Tibial nerve (tissue), 4 donors: Measurements from ENCODE around the gene PLCB2. TPM values are rescaled to one million over a fixed set of nuclear protein-coding genes. Genes with fewer than 3 reads are reported as not detected.

ENCODE experiments used
- DNase-seq, 2 donors: peaks; one replicate each; pipeline ENCODE4 v3.0.0-alpha.2; 2019; ENCODE audit warnings: low spot score in 2 of 2
- H3K27ac ChIP-seq, 4 donors: fragments of 200-600 bp; sonication (generic) in 3 of 4; one replicate each; pipeline ENCODE4 v1.5.1; 2017 to 2019; ENCODE audit warnings: mild to moderate bottlenecking in 1 of 4
- H3K27me3 ChIP-seq, 2 donors: fragments of 200-600 bp; sonication (generic) in 1 of 2; one replicate each; pipeline versions ENCODE4 v1.5.1 to v1.6.0; 2017 to 2019
- H3K36me3 ChIP-seq, 3 donors: fragments of 200-600 bp; sonication (generic); one replicate each; pipeline ENCODE4 v1.5.1; 2018 to 2019
- H3K4me1 ChIP-seq, 4 donors: fragments of 200-600 bp; sonication (generic) in 3 of 4; one replicate each; pipeline ENCODE4 v1.5.1; 2017 to 2019
- H3K4me3 ChIP-seq, 4 donors: fragments of 200-600 bp; sonication (generic) in 3 of 4; one replicate each; pipeline ENCODE4 v1.5.1; 2017 to 2019; ENCODE audit warnings: mild to moderate bottlenecking in 1 of 4, moderate library complexity in 1 of 4
- H3K9me3 ChIP-seq, 4 donors: fragments of 200-600 bp; sonication (generic) in 3 of 4; one replicate each; pipeline ENCODE4 v1.5.1; 2017 to 2019
- EP300 ChIP-seq, 2 donors: sonication (generic); formaldehyde crosslinking; IDR thresholded peaks; one replicate each; pipeline ENCODE4 v1.6.1; 2017; ENCODE audit warnings: antibody characterized with exemption in 2 of 2, mild to moderate bottlenecking in 1 of 2
- POLR2A ChIP-seq, 2 donors: fragments of 450-650 bp; IDR thresholded peaks; one replicate each; pipeline ENCODE4 v1.6.1; 2017; ENCODE audit warnings: antibody characterized with exemption in 2 of 2, mild to moderate bottlenecking in 2 of 2, moderate library complexity in 2 of 2
- WGBS, 2 donors: methylation state at CpG; one replicate each; pipeline ENCODE4 v1.1.5; 2018; 5-methylcytosine and 5-hydroxymethylcytosine counted together
- total RNA-seq, 4 donors: library from RNA; depleted of rRNA; stranded (reverse); fragments of >200 nt; gene quantifications; one replicate each; pipeline ENCODE4 v1.1.0, GENCODE V29; 2016
- TF ChIP-seq, protein P1 (sequence below), 5 experiments: fragments of 200-600 bp in 3 of 5; fragments of 450-650 bp in 2 of 5; sonication (generic) in 3 of 5; IDR thresholded peaks; one replicate each; pipeline ENCODE4 v1.5.1; 2016 to 2019; ENCODE audit warnings: antibody characterized with exemption in 5 of 5, mild to moderate bottlenecking in 3 of 5, moderate library complexity in 2 of 5

PLCB2 gene
- total RNA-seq, 4 donors from 2014 or later = 14.9 to 42.3 (median 17.0) TPM

DNA sequence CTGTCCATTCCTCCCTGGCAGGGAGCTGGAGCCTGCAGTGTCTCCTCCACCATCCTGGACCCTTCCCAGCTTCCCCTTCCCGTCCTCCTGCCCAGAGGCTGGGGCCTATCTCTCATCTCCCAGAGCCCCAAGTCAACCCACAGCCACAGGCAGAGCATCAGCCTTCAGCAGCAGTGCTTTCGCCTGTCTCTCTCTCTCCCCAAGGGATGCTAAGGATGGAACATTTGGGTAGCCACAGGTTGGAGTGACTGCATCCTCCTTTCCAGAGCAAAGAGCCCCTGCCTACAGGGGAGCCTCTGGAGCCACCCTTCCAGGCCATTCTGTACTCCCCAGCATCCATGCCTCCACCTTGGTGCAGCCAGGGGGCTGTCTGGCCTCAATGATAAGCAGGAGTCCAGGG, 4.2 kb downstream of the PLCB2 start:
- H3K36me3 ChIP-seq = peaks cover 0 to 5% (median 0%) of the 10 kb centered on the region in 3 donors
- peaks cover 0 to 25% (median 2%) of the 10 kb centered on the region in 4 donors for H3K9me3 ChIP-seq
- H3K27ac ChIP-seq = no peak overlapping the region
- H3K4me3 ChIP-seq = no peak overlapping the region
- no peak for TF ChIP-seq POLR2A (IDR thresholded peaks at IDR 0.05)
- TF ChIP-seq, protein P1, sequence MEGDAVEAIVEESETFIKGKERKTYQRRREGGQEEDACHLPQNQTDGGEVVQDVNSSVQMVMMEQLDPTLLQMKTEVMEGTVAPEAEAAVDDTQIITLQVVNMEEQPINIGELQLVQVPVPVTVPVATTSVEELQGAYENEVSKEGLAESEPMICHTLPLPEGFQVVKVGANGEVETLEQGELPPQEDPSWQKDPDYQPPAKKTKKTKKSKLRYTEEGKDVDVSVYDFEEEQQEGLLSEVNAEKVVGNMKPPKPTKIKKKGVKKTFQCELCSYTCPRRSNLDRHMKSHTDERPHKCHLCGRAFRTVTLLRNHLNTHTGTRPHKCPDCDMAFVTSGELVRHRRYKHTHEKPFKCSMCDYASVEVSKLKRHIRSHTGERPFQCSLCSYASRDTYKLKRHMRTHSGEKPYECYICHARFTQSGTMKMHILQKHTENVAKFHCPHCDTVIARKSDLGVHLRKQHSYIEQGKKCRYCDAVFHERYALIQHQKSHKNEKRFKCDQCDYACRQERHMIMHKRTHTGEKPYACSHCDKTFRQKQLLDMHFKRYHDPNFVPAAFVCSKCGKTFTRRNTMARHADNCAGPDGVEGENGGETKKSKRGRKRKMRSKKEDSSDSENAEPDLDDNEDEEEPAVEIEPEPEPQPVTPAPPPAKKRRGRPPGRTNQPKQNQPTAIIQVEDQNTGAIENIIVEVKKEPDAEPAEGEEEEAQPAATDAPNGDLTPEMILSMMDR (IDR thresholded peaks at IDR 0.05) = no peak
- TF ChIP-seq EP300 (IDR thresholded peaks at IDR 0.05) = no peak
- 82 to 84% methylated on average over 2 of the region's 2 CpGs for whole genome bisulfite sequencing, 2 donors
- H3K27me3 ChIP-seq = peaks cover 0 to 3% of the 10 kb centered on the region in 2 donors
- DNase-seq = no peak
- H3K4me1 ChIP-seq = no peaks in the 10 kb centered on the region

DNA sequence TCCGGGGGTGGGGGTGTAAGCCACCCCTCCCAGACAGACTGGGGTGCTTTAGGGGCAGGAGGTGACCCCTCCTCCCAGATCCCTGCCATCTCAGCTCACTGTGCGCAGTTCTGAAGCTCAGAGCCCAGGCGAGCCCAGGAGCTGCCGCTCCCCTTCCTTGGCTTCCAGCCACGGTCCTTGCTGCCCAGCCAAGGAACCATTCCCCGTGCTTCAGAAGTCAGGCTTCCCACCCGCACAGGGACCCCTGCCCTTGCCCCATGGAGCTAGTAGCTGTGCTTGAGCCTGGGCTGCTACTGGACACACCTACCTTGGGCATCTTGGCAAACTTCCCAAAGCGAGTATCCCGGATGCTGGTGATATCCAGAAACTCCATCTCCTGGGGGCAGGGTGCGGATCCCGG, 4.8 kb downstream of the PLCB2 start:
- no peak for DNase-seq
- no peak overlapping the region for H3K4me3 ChIP-seq
- no peak overlapping the region for H3K27ac ChIP-seq
- H3K4me1 ChIP-seq = no peaks in the 10 kb centered on the region
- H3K36me3 ChIP-seq = peaks cover 0 to 5% (median 0%) of the 10 kb centered on the region in 3 donors
- peaks cover 0 to 28% (median 2%) of the 10 kb centered on the region in 4 donors for H3K9me3 ChIP-seq
- whole genome bisulfite sequencing, 2 donors = 73 to 84% methylated on average over 10 of the region's 11 CpGs
- peaks cover 0 to 3% of the 10 kb centered on the region in 2 donors for H3K27me3 ChIP-seq
- TF ChIP-seq, protein P1 (IDR thresholded peaks at IDR 0.05) = no peak
- TF ChIP-seq POLR2A (IDR thresholded peaks at IDR 0.05) (no peak), EP300 (IDR thresholded peaks at IDR 0.05) (no peak)

DNA sequence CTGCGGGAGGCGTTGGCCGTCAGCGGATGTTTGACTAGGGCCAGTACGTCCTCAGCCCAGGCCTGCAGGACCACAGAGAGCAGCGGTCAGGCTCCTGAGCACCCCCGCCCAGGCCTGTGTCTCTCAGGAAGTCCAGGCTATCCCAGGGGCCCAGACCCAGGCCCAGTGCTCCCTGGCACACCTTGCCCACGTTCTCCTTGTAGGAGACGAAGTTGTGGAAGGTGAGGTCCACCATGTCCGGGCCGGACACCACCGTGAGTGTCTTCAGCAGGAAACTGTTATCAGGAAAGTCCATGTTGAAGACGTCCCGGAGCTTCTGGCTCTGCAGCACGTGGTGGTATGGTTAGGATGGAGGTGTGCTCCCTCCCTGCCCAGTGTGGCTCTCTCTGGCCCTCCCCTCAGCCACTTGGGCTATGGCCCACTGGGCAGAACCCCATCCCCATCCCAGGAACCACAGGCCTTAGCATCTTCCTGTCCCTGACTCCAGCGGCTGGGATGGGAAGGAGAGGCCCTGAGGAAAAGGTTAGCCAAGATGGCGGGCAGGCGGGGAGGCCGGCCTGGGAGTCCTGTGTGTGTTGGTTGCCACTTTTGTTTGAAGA, 5.3 kb downstream of the PLCB2 start:
- no peak overlapping the region for H3K27ac ChIP-seq
- WGBS, 2 donors = 88 to 91% methylated on average over 12 to 17 of the region's 19 CpGs
- peaks cover 0 to 28% (median 2%) of the 10 kb centered on the region in 4 donors for H3K9me3 ChIP-seq
- no peaks in the 10 kb centered on the region for H3K4me1 ChIP-seq
- peaks cover 0 to 5% (median 0%) of the 10 kb centered on the region in 3 donors for H3K36me3 ChIP-seq
- H3K4me3 ChIP-seq = no peak overlapping the region
- DNase-seq = no peak
- TF ChIP-seq EP300 (IDR thresholded peaks at IDR 0.05) (no peak), POLR2A (IDR thresholded peaks at IDR 0.05) (no peak)
- TF ChIP-seq, protein P1 (IDR thresholded peaks at IDR 0.05) = no peak
- peaks cover 0 to 3% of the 10 kb centered on the region in 2 donors for H3K27me3 ChIP-seq

DNA sequence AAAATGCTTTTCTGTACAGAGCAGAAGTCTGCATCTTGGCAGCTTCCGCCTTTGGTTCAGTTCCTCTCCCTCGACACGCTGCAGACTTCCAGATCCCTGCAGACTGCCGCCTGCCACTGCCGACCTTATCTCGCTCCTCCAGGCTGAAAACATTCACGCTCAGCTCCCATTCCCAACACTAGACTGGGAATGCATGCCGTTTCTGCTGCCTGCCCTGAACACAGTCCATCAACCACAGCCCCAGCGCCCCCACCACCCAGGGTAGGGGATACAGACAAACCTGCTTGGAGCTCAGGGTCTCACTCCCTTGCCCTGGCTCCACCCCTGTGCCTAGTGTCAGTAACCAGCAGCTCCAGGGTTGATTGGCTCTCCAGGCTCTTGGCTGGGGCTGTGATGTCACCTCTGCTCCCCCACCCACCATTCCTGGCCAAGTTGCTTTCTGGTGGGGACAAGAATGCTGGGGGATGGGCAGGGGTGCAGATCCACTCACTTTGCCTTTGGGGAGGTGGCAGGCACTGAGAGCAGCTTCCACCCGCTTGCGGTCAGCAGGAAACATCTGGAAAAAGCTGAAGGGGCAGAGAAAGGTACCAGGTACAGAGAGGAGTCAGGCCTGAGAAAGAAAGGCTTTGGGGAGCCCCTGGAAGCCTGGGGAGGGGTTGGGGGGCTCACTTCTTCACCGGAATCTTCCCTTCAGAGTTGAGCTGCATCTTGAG, 6.1 kb downstream of the PLCB2 start:
- no peak overlapping the region for H3K4me3 ChIP-seq
- TF ChIP-seq POLR2A (IDR thresholded peaks at IDR 0.05) = no peak
- H3K27me3 ChIP-seq = peaks cover 0 to 3% of the 10 kb centered on the region in 2 donors
- H3K27ac ChIP-seq = no peak overlapping the region
- H3K4me1 ChIP-seq = no peaks in the 10 kb centered on the region
- H3K36me3 ChIP-seq = peaks cover 0 to 5% (median 0%) of the 10 kb centered on the region in 3 donors
- DNase-seq = no peak
- 44 to 66% methylated on average over 12 of the region's 12 CpGs for WGBS, 2 donors
- peaks cover 0 to 28% (median 2%) of the 10 kb centered on the region in 4 donors for H3K9me3 ChIP-seq

DNA sequence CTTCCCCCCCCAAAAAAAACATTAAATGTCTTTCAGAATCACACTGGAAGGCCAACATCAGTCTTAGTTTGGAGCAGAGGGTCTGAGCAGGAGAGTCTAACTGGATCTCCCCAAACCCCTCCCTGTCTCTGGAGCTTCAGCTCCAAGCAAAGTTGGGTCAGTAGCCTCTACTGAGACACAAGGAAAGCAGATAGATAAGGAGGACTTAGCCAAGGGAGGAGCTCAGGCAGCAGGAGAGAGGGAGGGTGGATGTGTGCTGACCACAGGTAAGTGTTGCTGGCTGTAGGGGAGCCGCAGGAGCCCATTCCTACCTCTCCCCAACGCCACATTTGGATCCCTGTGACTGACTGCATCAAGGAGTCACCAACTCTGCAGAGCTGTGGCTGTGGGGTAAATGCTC, 7.0 kb downstream of the PLCB2 start:
- DNase-seq = no peak
- WGBS, 2 donors = 90 to 94% methylated on average over 2 of the region's 2 CpGs

More for the DNA sequence above, 7.0 kb downstream of the PLCB2 start:
- Histone ChIP-seq H3K36me3 (peaks cover 0 to 5% (median 0%) of the 10 kb centered on the region in 3 donors), H3K27ac (no peak overlapping the region), H3K4me1 (no peaks in the 10 kb centered on the region), H3K27me3 (peaks cover 0 to 3% of the 10 kb centered on the region in 2 donors), H3K4me3 (no peak overlapping the region), H3K9me3 (peaks cover 0 to 28% (median 2%) of the 10 kb centered on the region in 4 donors)
- TF ChIP-seq EP300 (IDR thresholded peaks at IDR 0.05) (no peak), POLR2A (IDR thresholded peaks at IDR 0.05) (no peak)
- TF ChIP-seq, protein P1 (IDR thresholded peaks at IDR 0.05) = no peak
